IMR-90 (cell line): ENCODE results near the gene SRP54. TPM values are rescaled to one million over a fixed set of nuclear protein-coding genes. Genes with fewer than 3 reads are reported as not detected.

ENCODE experiments used
- ATAC-seq: fragments of 200-7000 bp; cut with Tn5 transposase; 2 replicates; pipeline ENCODE4 v1.9.1; 2020; ENCODE audit warnings: low read depth, mild to moderate bottlenecking, moderate library complexity
- BruUV-seq: library from RNA; stranded (reverse); fragments of 400-500 nt; replicated peaks from 2 replicates; lab custom pipeline; 2021; lab: Mats Ljungman, UMichigan
- CTCF ChIA-PET: fragments of 300-600 bp; formaldehyde crosslinking; extraction: SDS; loops from one replicate; lab custom pipeline; 2021; ENCODE audit warnings: antibody characterized with exemption; lab: Yijun Ruan, JAX
- POLR2A ChIA-PET: fragments of 300-600 bp; sonication (Branson Sonifier 250); formaldehyde crosslinking; loops from one replicate; lab custom pipeline; 2022; ENCODE audit warnings: antibody characterized with exemption; ENCODE audit not compliant: unreplicated experiment; lab: Charles Lee
- DNase-seq: peaks from one replicate; pipeline ENCODE4 v3.0.0; 2013
- H2AFZ ChIP-seq: replicated peaks from 2 replicates; pipeline ENCODE3; 2013; ENCODE audit warnings: low read length, mild to moderate bottlenecking; ENCODE audit not compliant: poor library complexity
- H2AK5ac ChIP-seq: 2 replicates; pipeline ENCODE4 v1.6.1; 2013; ENCODE audit warnings: low read depth, low read length, inconsistent platforms
- H2AK9ac ChIP-seq: replicated peaks from 2 replicates; pipeline ENCODE3; 2013; ENCODE audit warnings: mild to moderate bottlenecking, low read depth, low read length, moderate library complexity; ENCODE audit not compliant: poor library complexity
- H2BK120ac ChIP-seq: 2 replicates; pipeline ENCODE4 v1.6.1; 2013; ENCODE audit warnings: low read depth, low read length, inconsistent platforms
- H2BK15ac ChIP-seq: 3 replicates; pipeline ENCODE4 v1.6.1; 2013; ENCODE audit warnings: low read depth, low read length, inconsistent platforms
- H2BK20ac ChIP-seq: 2 replicates; pipeline ENCODE4 v1.6.1; 2013; ENCODE audit warnings: low read depth, mild to moderate bottlenecking, inconsistent platforms, low read length, moderate library complexity
- H2BK5ac ChIP-seq: 2 replicates; pipeline ENCODE4 v1.6.1; 2013; ENCODE audit warnings: mild to moderate bottlenecking, low read depth, low read length, inconsistent platforms; ENCODE audit not compliant: poor library complexity, severe bottlenecking
- H3K14ac ChIP-seq: replicated peaks from 2 replicates; pipeline ENCODE4 v1.6.1; 2013; ENCODE audit warnings: low read depth, low read length, inconsistent platforms
- H3K18ac ChIP-seq: 2 replicates; pipeline ENCODE4 v1.6.1; 2013; ENCODE audit warnings: low read depth, low read length, control low read depth
- H3K23ac ChIP-seq: 2 replicates; pipeline ENCODE4 v1.6.1; 2013; ENCODE audit warnings: low read depth, low read length, inconsistent platforms
- H3K27ac ChIP-seq: 2 replicates; pipeline ENCODE4 v1.5.1; 2013; ENCODE audit warnings: mild to moderate bottlenecking, control low read depth, low read length; ENCODE audit not compliant: insufficient read depth
- H3K27me3 ChIP-seq: 2 replicates; pipeline ENCODE4 v1.6.1; 2013; ENCODE audit warnings: low read length; ENCODE audit not compliant: control insufficient read depth, insufficient read depth
- H3K36me3 ChIP-seq: 2 replicates; pipeline ENCODE4 v1.6.1; 2013; ENCODE audit warnings: low read length, mixed read lengths; ENCODE audit not compliant: control insufficient read depth, insufficient read depth
- H3K4ac ChIP-seq: 2 replicates; pipeline ENCODE4 v1.6.1; 2013; ENCODE audit warnings: low read depth, low read length, inconsistent platforms
- H3K4me1 ChIP-seq: 2 replicates; pipeline ENCODE4 v1.6.1; 2013; ENCODE audit warnings: low read length, mixed read lengths; ENCODE audit not compliant: control insufficient read depth, insufficient read depth
- H3K4me2 ChIP-seq: 2 replicates; pipeline ENCODE4 v1.6.1; 2013; ENCODE audit warnings: low read depth, mild to moderate bottlenecking, control low read depth, low read length, moderate library complexity
- H3K4me3 ChIP-seq: 2 replicates; pipeline ENCODE4 v1.5.1; 2013; ENCODE audit warnings: low read depth, mild to moderate bottlenecking, control low read depth, low read length, moderate library complexity; ENCODE audit not compliant: insufficient read depth
- H3K56ac ChIP-seq: 2 replicates; pipeline ENCODE4 v1.6.1; 2013; ENCODE audit warnings: low read length, inconsistent platforms; ENCODE audit not compliant: insufficient read depth; ENCODE audit errors: extremely low read depth
- H3K79me1 ChIP-seq, 2 experiments: 2 replicates each; pipeline ENCODE4 v1.6.1; 2013; ENCODE audit warnings: low read length in 2 of 2, inconsistent platforms in 1 of 2, low read depth in 1 of 2
- H3K9ac ChIP-seq: 2 replicates; pipeline ENCODE4 v1.6.1; 2013; ENCODE audit warnings: low read depth, low read length, control low read depth
- H3K9me1 ChIP-seq: 2 replicates; pipeline ENCODE4 v1.6.1; 2013; ENCODE audit warnings: low read length, inconsistent platforms; ENCODE audit not compliant: insufficient read depth
- H3K9me3 ChIP-seq: 2 replicates; pipeline ENCODE4 v1.6.1; 2013; ENCODE audit warnings: low read length; ENCODE audit not compliant: control insufficient read depth, insufficient read depth
- H4K20me1 ChIP-seq: 2 replicates; pipeline ENCODE4 v1.6.1; 2013; ENCODE audit warnings: low read length, inconsistent platforms; ENCODE audit not compliant: insufficient read depth
- H4K5ac ChIP-seq: 2 replicates; pipeline ENCODE4 v1.6.1; 2013; ENCODE audit warnings: mild to moderate bottlenecking, low read depth, low read length, control low read depth
- H4K8ac ChIP-seq, 2 experiments: 2 replicates each; pipeline ENCODE4 v1.6.1; 2013; ENCODE audit warnings: low read depth in 2 of 2, low read length in 2 of 2, control low read depth in 1 of 2, inconsistent platforms in 1 of 2
- H4K91ac ChIP-seq: 2 replicates; pipeline ENCODE4 v1.6.1; 2013; ENCODE audit warnings: low read depth, low read length, inconsistent platforms; ENCODE audit not compliant: insufficient read depth
- BHLHE40 ChIP-seq: fragments of 150-350 bp; IDR thresholded peaks from 2 replicates; pipeline ENCODE4 v1.6.1; 2016; ENCODE audit warnings: mild to moderate bottlenecking, low read depth, low read length
- CEBPB ChIP-seq: IDR thresholded peaks from 2 replicates; pipeline ENCODE4 v1.6.1; 2012; ENCODE audit warnings: low read depth, low read length, improper control_type of control experiment
- CHD1 ChIP-seq: IDR thresholded peaks from 2 replicates; pipeline ENCODE4 v1.6.1; 2012; ENCODE audit warnings: low read depth, low read length, improper control_type of control experiment
- CTCF ChIP-seq: conservative IDR thresholded peaks from 2 replicates; pipeline ENCODE4 v1.5.1; 2012; ENCODE audit warnings: mild to moderate bottlenecking, low read depth, low read length, improper control_type of control experiment
- ELK1 ChIP-seq: fragments of 150-350 bp; IDR thresholded peaks from 2 replicates; pipeline ENCODE4 v1.6.1; 2016; ENCODE audit warnings: low read depth, mild to moderate bottlenecking, low read length, moderate library complexity, borderline replicate concordance
- FOS ChIP-seq: fragments of 150-350 bp; IDR thresholded peaks from 2 replicates; pipeline ENCODE4 v1.6.1; 2016; ENCODE audit warnings: low read depth, low read length
- MAFK ChIP-seq: IDR thresholded peaks from 2 replicates; pipeline ENCODE4 v1.6.1; 2012; ENCODE audit warnings: low read depth, low read length, improper control_type of control experiment
- MAZ ChIP-seq: IDR thresholded peaks from 2 replicates; pipeline ENCODE4 v1.6.1; 2012; ENCODE audit warnings: low read depth, mild to moderate bottlenecking, low read length, improper control_type of control experiment, moderate library complexity, borderline replicate concordance
- MXI1 ChIP-seq: IDR thresholded peaks from 2 replicates; pipeline ENCODE4 v1.6.1; 2012; ENCODE audit warnings: low read depth, mild to moderate bottlenecking, low read length, moderate library complexity, borderline replicate concordance
- NFE2L2 ChIP-seq: fragments of 150-350 bp; IDR thresholded peaks from 2 replicates; pipeline ENCODE4 v1.6.1; 2016; ENCODE audit warnings: low read depth, mild to moderate bottlenecking, low read length
- POLR2A ChIP-seq: IDR thresholded peaks from 2 replicates; pipeline ENCODE4 v1.6.1; 2012; ENCODE audit warnings: mild to moderate bottlenecking, low read depth, low read length
- RAD21 ChIP-seq: IDR thresholded peaks from 2 replicates; pipeline ENCODE4 v1.6.1; 2012; ENCODE audit warnings: low read length, improper control_type of control experiment
- RCOR1 ChIP-seq: IDR thresholded peaks from 2 replicates; pipeline ENCODE4 v1.6.1; 2012; ENCODE audit warnings: mild to moderate bottlenecking, low read length, improper control_type of control experiment; ENCODE audit not compliant: insufficient replicate concordance
- RFX5 ChIP-seq: IDR thresholded peaks from 2 replicates; pipeline ENCODE4 v1.8.0; 2012; ENCODE audit warnings: low read depth, mild to moderate bottlenecking, low read length, moderate library complexity
- SMC3 ChIP-seq: fragments of 150-350 bp; IDR thresholded peaks from 2 replicates; pipeline ENCODE4 v1.6.1; 2016; ENCODE audit warnings: low read depth, mild to moderate bottlenecking, antibody characterized with exemption, low read length, moderate library complexity
- USF2 ChIP-seq: fragments of 150-350 bp; IDR thresholded peaks from 2 replicates; pipeline ENCODE4 v1.6.1; 2017; ENCODE audit warnings: mild to moderate bottlenecking, antibody characterized with exemption, low read length, low read depth
- whole genome bisulfite sequencing, 2 experiments: methylation state at CpG; one replicate each; pipeline versions ENCODE4 v1.1.5 to v1.1.7; 2013; ENCODE audit warnings: missing lambda C conversion rate in 2 of 2; ENCODE audit not compliant: insufficient read length in 1 of 2; ENCODE audit errors: extremely low coverage in 2 of 2; 5-methylcytosine and 5-hydroxymethylcytosine counted together
- dilution Hi-C: fragments of 300-500 bp; cut with HindIII; formaldehyde crosslinking; loops from one replicate; pipeline ENCODE4 v1.14.3; 2018; ENCODE audit warnings: low sequenced_read_pairs; ENCODE audit not compliant: unreplicated experiment
- in situ Hi-C: fragments of 300-500 bp; cut with MboI; formaldehyde crosslinking; loops from 3 replicates; pipeline ENCODE4 v1.14.3; 2019; ENCODE audit warnings: low sequenced_read_pairs, inconsistent platforms, mixed read lengths
- intact Hi-C: fragments of 100-400 bp; cut with micrococcal nuclease; formaldehyde crosslinking; loops from 2 replicates; pipeline ENCODE4 v1.10.0; 2022
- polyA plus RNA-seq, 3 experiments: library from polyadenylated mRNA; depleted of rRNA; stranded (reverse); fragments of >200 nt; gene quantifications; 2 replicates each; pipeline ENCODE4 v1.2.3, GENCODE V29; 2012; ENCODE audit warnings: low replicate concordance in 1 of 3
- total RNA-seq: library from RNA; depleted of rRNA; stranded (reverse); fragments of >200 nt; gene quantifications from 2 replicates; pipeline ENCODE4 v1.2.3, GENCODE V29; 2012

The SRP54 gene
- total and polyA plus RNA-seq, 2 of the 4 experiments (the other 2 are of a cell fraction) = 56.2 to 63.3 TPM

- no peak for ATAC-seq
- no peak overlapping the region for H2BK5ac ChIP-seq
- no peak overlapping the region for H2AK5ac ChIP-seq
- ChIA-PET CTCF (no interaction called here), POLR2A (no interaction called here)
- TF ChIP-seq FOS (no peak), RCOR1 (no peak), POLR2A (no peak), CEBPB (no peak), BHLHE40 (no peak), SMC3 (no peak), MAFK (no peak), USF2 (no peak), RFX5 (no peak), ELK1 (no peak), RAD21 (no peak), CHD1 (no peak), MXI1 (no peak), MAZ (no peak), CTCF (no peak), NFE2L2 (no peak)
- no peak overlapping the region for H3K4ac ChIP-seq
- H3K14ac ChIP-seq = no peak overlapping the region
- dilution Hi-C loops = no loop called here
- H3K36me3 ChIP-seq = no peaks in the 10 kb centered on the region
- H3K27ac ChIP-seq = no peak overlapping the region
- H3K9me1 ChIP-seq = no peaks in the 10 kb centered on the region
- no peaks in the 10 kb centered on the region for H4K20me1 ChIP-seq
- no peak overlapping the region for H4K5ac ChIP-seq
- H2BK20ac ChIP-seq = no peak overlapping the region
- H3K18ac ChIP-seq = no peak overlapping the region
- H3K4me3 ChIP-seq = no peak overlapping the region
- BruUV-seq = no TSS peak
- no peak overlapping the region for H2BK15ac ChIP-seq
- H3K4me2 ChIP-seq = no peak overlapping the region
- H3K79me1 ChIP-seq = no peaks in the 10 kb centered on the region
- H2AFZ ChIP-seq = no peak overlapping the region
- DNase-seq = no peak
- H4K8ac ChIP-seq = no peak overlapping the region
- no peak overlapping the region for H3K9ac ChIP-seq
- in situ Hi-C loops = no loop called here
- no peaks in the 10 kb centered on the region for H3K27me3 ChIP-seq
- no peak overlapping the region for H2AK9ac ChIP-seq
- no peaks in the 10 kb centered on the region for H3K9me3 ChIP-seq
- WGBS, 2 experiments = no CpG with 5 or more reads among the region's 7 CpGs
- H3K23ac ChIP-seq = no peak overlapping the region
- intact Hi-C loops = no loop called here
- H2BK120ac ChIP-seq = no peak overlapping the region
- no peaks in the 10 kb centered on the region for H3K4me1 ChIP-seq
- no peak overlapping the region for H3K56ac ChIP-seq
- H4K91ac ChIP-seq = no peak overlapping the region
These were observed 38.0 kb upstream of the SRP54 start for GRCh38 chr14:34944744-34945143.
